Small intestine (tissue), 7 donors: ENCODE measurements around the gene CCDC85A. TPM values are rescaled to one million over a fixed set of nuclear protein-coding genes. Genes with fewer than 3 reads are reported as not detected.

ENCODE experiments used
- DNase-seq, 2 donors: peaks; one replicate each; pipeline versions ENCODE4 v3.0.0 to v3.0.0-alpha.2; 2013
- FAIRE-seq: peaks from 2 replicates; lab custom pipeline; 2012; peaks lifted over from hg19 to GRCh38; lab: Jason Lieb, UNC
- H3K27ac ChIP-seq, 3 donors: one replicate each; pipeline ENCODE4 v1.5.1; 2013; ENCODE audit warnings: low read length in 2 of 3, mild to moderate bottlenecking in 2 of 3, control low read depth in 1 of 3, inconsistent platforms in 1 of 3, low read depth in 1 of 3, moderate library complexity in 1 of 3
- H3K27me3 ChIP-seq, 3 donors: one replicate each; pipeline ENCODE4 v1.6.1; 2013; ENCODE audit warnings: low read length in 3 of 3, inconsistent platforms in 1 of 3; ENCODE audit not compliant: control insufficient read depth in 3 of 3, insufficient read depth in 3 of 3
- H3K36me3 ChIP-seq, 3 donors: one replicate each; pipeline ENCODE4 v1.6.1; 2013; ENCODE audit warnings: low read length in 3 of 3, inconsistent platforms in 1 of 3, low read depth in 1 of 3, mild to moderate bottlenecking in 1 of 3, moderate library complexity in 1 of 3; ENCODE audit not compliant: control insufficient read depth in 3 of 3, insufficient read depth in 2 of 3
- H3K4me1 ChIP-seq, 3 donors: one replicate each; pipeline ENCODE4 v1.6.1; 2013; ENCODE audit warnings: low read length in 2 of 3, inconsistent platforms in 1 of 3, low read depth in 1 of 3, mild to moderate bottlenecking in 1 of 3, moderate library complexity in 1 of 3; ENCODE audit not compliant: control insufficient read depth in 3 of 3, insufficient read depth in 2 of 3
- H3K4me3 ChIP-seq, 3 donors: one replicate each; pipeline ENCODE4 v1.5.1; 2013; ENCODE audit warnings: low read length in 3 of 3, control low read depth in 1 of 3, inconsistent platforms in 1 of 3, low read depth in 1 of 3, mild to moderate bottlenecking in 1 of 3, moderate library complexity in 1 of 3
- H3K9me3 ChIP-seq, 2 donors: one replicate each; pipeline ENCODE4 v1.6.1; 2013; ENCODE audit warnings: low read depth in 1 of 2, low read length in 1 of 2; ENCODE audit not compliant: control insufficient read depth in 2 of 2, insufficient read depth in 1 of 2
- WGBS, 3 donors: extraction: QIAGEN DNeasy Blood & Tissue Kit; methylation state at CpG; one replicate each; pipeline ENCODE4 v1.1.7; 2013; 5-methylcytosine and 5-hydroxymethylcytosine counted together
- polyA plus RNA-seq, 4 donors: library from polyadenylated mRNA; stranded (reverse) in 3 of 4; unstranded in 1 of 4; fragments of 200-250 nt in 3 of 4; fragments of 120-200 nt in 1 of 4; gene quantifications; one replicate each; pipeline versions ENCODE4 v1.2.1 to v1.2.3, GENCODE V29; 2013
- donor health status: healthy with polysubstance abuse.
- donor health status: control.
- donor health status: control.
- donor health status: Bipolar disorder and iron deficiency.
- donor health status: healthy.

CCDC85A gene
- polyA plus RNA-seq, 4 donors: 1.2 to 1.7 TPM; not detected in 2

DNA sequence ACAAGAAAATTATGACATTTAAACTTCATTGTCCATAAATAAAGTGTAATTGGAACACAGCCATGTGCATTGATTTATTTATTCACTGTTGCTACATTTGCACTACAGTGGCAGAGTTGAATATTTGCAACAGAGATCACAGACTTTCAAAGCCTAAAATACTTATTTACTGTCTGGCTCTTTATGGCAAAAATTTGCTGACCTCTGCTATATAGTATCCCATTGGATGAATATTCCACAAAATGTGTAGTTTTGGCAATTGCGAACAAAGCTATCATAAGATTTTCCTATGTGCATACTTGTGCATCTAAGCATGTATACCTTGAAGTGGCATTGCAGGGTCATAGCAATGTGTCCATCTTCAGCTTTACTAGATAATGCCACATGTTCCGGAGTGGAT, 32.1 kb downstream of the CCDC85A start:
- no peak for FAIRE-seq
- 94 to 98% (median 95%) methylated on average over 2 of the region's 2 CpGs for whole genome bisulfite sequencing, 3 donors
- no peak for DNase-seq

DNA sequence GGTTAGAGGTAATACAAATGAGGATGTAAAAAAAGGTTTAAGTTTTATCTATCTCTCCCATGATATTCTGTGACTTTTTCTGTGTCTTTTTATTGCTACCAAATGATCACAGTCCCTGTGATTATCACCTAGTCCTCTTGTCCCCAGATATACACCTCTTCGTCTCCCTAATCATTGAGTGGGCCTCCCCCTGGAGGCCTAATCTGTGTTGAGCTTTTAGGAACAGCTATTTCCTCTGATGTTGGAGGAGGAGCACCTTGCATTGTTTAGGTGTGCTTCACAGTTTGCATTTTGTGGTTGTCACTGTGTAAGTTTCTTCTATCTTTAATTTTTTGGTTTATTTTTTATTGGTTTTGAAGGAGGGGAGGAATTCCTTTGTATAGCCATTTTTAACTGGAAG, 33.3 kb downstream of the CCDC85A start:
- 48 to 63% (median 56%) methylated on average over 1 of the region's 1 CpG for WGBS, 3 donors
- Histone ChIP-seq H3K9me3 (no peaks in the 10 kb centered on the region), H3K36me3 (no peaks in the 10 kb centered on the region), H3K4me3 (no peak overlapping the region), H3K27me3 (no peaks in the 10 kb centered on the region), H3K27ac (no peak overlapping the region), H3K4me1 (no peaks in the 10 kb centered on the region)
- FAIRE-seq (no peak), DNase-seq (no peak)

More for the DNA sequence above, 32.1 kb downstream of the CCDC85A start:
- no peaks in the 10 kb centered on the region for H3K36me3 ChIP-seq
- no peaks in the 10 kb centered on the region for H3K4me1 ChIP-seq
- no peak overlapping the region for H3K4me3 ChIP-seq
- H3K9me3 ChIP-seq: no peaks in the 10 kb centered on the region
- H3K27ac ChIP-seq: no peak overlapping the region
- no peaks in the 10 kb centered on the region for H3K27me3 ChIP-seq

GRCh38 chr2:56222481-56222880, 38.7 kb downstream of the CCDC85A start:
- FAIRE-seq (no peak), DNase-seq (no peak)
- Histone ChIP-seq H3K4me3 (no peak overlapping the region), H3K4me1 (no peaks in the 10 kb centered on the region), H3K27me3 (no peaks in the 10 kb centered on the region), H3K9me3 (no peaks in the 10 kb centered on the region), H3K27ac (no peak overlapping the region), H3K36me3 (no peaks in the 10 kb centered on the region)
- 75 to 81% (median 76%) methylated on average over 3 of the region's 3 CpGs for WGBS, 3 donors

- no peaks in the 10 kb centered on the region for H3K9me3 ChIP-seq
- FAIRE-seq: no peak
These were observed 40.5 kb downstream of the CCDC85A start for GRCh38 chr2:56224316-56224715.

DNA sequence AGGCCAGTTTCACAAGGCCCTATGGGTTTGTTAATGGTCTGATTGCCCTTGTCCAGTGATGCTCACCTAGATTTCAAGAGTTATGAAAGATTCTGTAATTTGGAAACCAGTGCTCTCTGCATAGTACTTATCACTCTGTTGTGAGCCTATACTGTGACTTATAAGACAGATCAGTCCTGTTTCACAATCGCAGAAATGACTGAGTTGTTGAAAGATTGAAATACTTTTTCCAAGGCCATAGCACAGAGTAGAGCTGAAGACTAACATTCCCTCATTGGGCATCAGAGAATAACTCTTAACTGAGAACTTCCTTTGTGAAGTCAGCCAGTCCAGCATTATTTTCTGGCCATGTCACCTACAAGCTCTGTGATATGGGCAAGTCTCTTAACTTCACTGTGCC, 44.0 kb downstream of the CCDC85A start:
- 87 to 94% (median 93%) methylated on average over 1 of the region's 1 CpG for WGBS, 3 donors
- no peak for DNase-seq

More at GRCh38 chr2:56224316-56224715, 40.5 kb downstream of the CCDC85A start:
- H3K27me3 ChIP-seq: no peaks in the 10 kb centered on the region
- no peak for DNase-seq
- H3K27ac ChIP-seq: no peak overlapping the region
- no peak overlapping the region for H3K4me3 ChIP-seq
- 86 to 98% (median 89%) methylated on average over 1 of the region's 1 CpG for WGBS, 3 donors
- H3K4me1 ChIP-seq: no peaks in the 10 kb centered on the region
- H3K36me3 ChIP-seq: no peaks in the 10 kb centered on the region

GRCh38 chr2:56229397-56230060, 45.7 kb downstream of the CCDC85A start:
- WGBS, 3 donors: 66 to 77% (median 74%) methylated on average over 6 of the region's 6 CpGs
- no peak for FAIRE-seq

More for the DNA sequence above, 44.0 kb downstream of the CCDC85A start:
- Histone ChIP-seq H3K27ac (no peak overlapping the region), H3K4me1 (no peaks in the 10 kb centered on the region), H3K36me3 (no peaks in the 10 kb centered on the region), H3K9me3 (no peaks in the 10 kb centered on the region), H3K27me3 (no peaks in the 10 kb centered on the region), H3K4me3 (no peak overlapping the region)
- no peak for FAIRE-seq

DNA sequence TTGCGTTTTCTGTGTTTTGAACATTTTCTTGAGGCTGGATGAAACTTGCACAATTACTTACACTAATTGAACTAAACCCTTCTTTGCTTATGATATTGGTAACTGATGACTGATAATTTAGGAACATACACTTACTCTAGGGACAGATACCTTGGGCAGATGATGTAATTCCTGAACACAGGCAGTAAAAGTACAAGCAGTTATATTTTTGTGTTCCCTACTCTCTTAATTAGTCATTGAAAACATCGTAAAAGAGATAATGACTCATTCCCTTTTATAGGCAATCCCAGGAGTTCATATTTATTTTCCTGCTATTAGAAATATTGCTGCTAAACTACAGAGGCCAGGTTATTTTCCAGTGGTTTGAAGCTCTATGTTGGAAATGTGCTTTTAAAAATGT, 46.4 kb downstream of the CCDC85A start:
- Histone ChIP-seq H3K9me3 (no peaks in the 10 kb centered on the region), H3K36me3 (no peaks in the 10 kb centered on the region), H3K4me3 (no peak overlapping the region), H3K27ac (no peak overlapping the region), H3K4me1 (no peaks in the 10 kb centered on the region), H3K27me3 (no peaks in the 10 kb centered on the region)
- 47 to 55% (median 48%) methylated on average over 2 of the region's 2 CpGs for WGBS, 3 donors
- FAIRE-seq (no peak), DNase-seq (no peak)

More at GRCh38 chr2:56229397-56230060, 45.7 kb downstream of the CCDC85A start:
- DNase-seq: no peak
- Histone ChIP-seq H3K36me3 (no peaks in the 10 kb centered on the region), H3K27me3 (no peaks in the 10 kb centered on the region), H3K4me3 (no peak overlapping the region), H3K4me1 (no peaks in the 10 kb centered on the region), H3K9me3 (no peaks in the 10 kb centered on the region), H3K27ac (no peak overlapping the region)

DNA sequence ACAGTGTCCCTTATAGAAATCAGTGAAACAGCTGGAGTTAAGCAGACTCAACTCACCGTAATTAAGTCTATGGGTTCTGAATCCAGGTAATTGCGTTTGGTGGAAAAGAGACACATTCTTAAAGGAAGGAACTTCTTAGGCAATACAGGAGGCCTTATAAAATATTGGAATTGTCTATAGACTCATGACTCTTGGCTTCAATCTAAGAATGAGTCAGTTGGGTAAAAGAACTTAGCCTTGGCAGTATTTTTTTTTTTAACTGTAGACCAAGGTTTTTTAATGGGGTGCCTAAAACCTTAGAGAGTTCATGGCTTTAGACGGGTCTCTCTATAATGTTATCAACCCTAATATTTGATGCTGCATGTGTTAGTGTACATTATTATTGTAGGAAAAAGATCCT, 47.6 kb downstream of the CCDC85A start:
- H3K36me3 ChIP-seq: no peaks in the 10 kb centered on the region
- H3K4me1 ChIP-seq: no peaks in the 10 kb centered on the region
- no peaks in the 10 kb centered on the region for H3K27me3 ChIP-seq
- H3K4me3 ChIP-seq: no peak overlapping the region
- no peaks in the 10 kb centered on the region for H3K9me3 ChIP-seq
- no peak for FAIRE-seq
- H3K27ac ChIP-seq: no peak overlapping the region
- WGBS, 3 donors: 88 to 97% (median 89%) methylated on average over 3 of the region's 3 CpGs
- DNase-seq: no peak

DNA sequence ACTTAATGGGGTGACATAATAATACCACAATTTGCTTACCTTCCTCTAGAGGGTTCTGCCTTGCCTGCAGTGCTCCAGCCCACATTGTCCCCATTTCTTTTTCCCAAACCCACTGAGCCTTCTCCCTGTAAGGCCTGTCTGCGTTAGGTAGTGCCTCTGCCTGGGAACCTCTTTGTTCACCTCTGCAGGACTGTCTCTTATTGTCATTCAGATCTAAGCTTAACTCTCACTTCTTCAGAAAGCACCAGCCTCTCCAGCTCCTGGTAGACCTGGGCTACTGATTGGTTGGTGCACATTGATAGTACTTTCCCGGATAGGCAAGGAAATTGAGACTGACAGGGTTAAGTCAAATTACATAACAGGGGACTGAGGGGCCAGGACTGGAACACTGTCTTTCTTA, 49.1 kb downstream of the CCDC85A start:
- H3K9me3 ChIP-seq: no peaks in the 10 kb centered on the region
- H3K4me3 ChIP-seq: no peak overlapping the region
- H3K36me3 ChIP-seq: no peaks in the 10 kb centered on the region
- no peaks in the 10 kb centered on the region for H3K4me1 ChIP-seq
- H3K27ac ChIP-seq: no peak overlapping the region
- DNase-seq (no peak), FAIRE-seq (no peak)
- WGBS, 3 donors: 81 to 92% (median 89%) methylated on average over 2 of the region's 2 CpGs
- no peaks in the 10 kb centered on the region for H3K27me3 ChIP-seq
